Epithelial cell of prostate (primary cell): Measurements from ENCODE around the gene KNDC1.
"Not testable (repeated sequence)": the region's sequence is repeated elsewhere in the genome, so short reads cannot be mapped to it uniquely, and the experiment has no call there.

Experiments used
- DNase-seq: peaks from one replicate; pipeline ENCODE4 v3.0.0-alpha.2; 2011; ENCODE audit warnings: low read depth, low spot score
- H3K27ac ChIP-seq: fragments of 450-650 bp; 2 replicates; pipeline ENCODE4 v1.5.1; 2017; ENCODE audit warnings: mild to moderate bottlenecking

The KNDC1 gene

DNA sequence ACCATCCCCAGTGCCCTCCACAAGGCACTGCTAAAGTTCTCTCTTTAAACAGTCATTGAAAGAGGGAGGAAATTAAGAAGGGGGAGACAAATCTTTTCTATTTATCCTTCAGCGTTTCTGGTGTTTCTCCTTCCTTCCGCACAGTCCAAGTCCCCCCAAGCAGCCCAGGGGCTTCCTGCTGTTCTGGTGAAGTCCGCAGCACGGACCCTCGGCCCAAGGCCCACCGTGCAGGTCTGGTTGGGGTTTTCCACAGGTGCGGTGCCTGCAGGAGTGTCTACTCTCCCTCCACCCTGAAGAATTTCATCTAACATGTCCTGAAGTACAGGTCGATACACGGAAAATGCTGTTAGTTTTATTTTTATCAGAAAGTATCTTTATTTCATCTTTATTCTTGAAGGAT is 34.1 kb upstream of the KNDC1 start:
- DNase-seq = no peak
- H3K27ac ChIP-seq = no peak overlapping the region

GRCh38 chr10:133126431-133127290 is 33.4 kb upstream of the KNDC1 start:
- no peak for DNase-seq
- H3K27ac ChIP-seq = no peak overlapping the region

DNA sequence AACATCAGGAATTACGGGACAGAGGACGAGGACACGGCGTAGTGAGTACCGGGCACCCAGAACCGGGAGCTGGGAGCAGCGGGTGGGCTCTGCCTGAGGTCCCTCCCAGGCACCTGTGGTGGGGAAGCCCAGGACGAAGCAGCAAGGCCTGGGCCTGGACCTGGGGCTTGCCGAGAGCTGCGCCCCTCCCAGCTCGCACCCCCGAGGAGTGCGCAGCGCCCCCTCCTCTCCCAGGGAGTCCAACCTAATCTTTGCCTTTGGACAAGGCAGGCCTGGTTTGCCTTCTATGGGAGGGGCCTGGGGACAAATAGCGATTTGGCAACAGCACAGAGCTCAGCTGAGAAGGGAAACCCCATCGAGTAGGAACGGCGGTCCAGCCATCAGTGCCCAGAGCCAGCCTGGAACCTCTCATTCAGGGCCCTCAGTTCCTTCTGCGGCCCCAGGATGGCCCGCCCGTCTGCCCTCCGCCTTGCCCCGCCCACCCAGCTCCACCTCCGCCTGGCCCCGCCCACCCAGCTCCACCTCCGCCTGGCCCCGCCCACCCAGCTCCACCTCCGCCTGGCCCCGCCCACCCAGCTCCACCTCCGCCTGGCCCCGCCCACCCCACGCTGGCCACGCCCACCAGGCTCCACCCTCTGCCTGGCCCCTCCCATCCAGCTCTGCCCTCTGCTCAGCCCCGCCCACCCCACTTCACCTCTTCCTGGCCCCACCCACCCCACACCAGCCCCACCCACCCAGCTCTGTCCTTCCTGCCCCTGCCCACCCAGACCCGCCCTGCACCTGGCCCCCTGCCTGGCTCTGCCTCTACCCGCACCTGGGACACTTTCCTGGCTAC is 32.5 kb upstream of the KNDC1 start:
- no peak overlapping the region for H3K27ac ChIP-seq
- DNase-seq = no peak

DNA sequence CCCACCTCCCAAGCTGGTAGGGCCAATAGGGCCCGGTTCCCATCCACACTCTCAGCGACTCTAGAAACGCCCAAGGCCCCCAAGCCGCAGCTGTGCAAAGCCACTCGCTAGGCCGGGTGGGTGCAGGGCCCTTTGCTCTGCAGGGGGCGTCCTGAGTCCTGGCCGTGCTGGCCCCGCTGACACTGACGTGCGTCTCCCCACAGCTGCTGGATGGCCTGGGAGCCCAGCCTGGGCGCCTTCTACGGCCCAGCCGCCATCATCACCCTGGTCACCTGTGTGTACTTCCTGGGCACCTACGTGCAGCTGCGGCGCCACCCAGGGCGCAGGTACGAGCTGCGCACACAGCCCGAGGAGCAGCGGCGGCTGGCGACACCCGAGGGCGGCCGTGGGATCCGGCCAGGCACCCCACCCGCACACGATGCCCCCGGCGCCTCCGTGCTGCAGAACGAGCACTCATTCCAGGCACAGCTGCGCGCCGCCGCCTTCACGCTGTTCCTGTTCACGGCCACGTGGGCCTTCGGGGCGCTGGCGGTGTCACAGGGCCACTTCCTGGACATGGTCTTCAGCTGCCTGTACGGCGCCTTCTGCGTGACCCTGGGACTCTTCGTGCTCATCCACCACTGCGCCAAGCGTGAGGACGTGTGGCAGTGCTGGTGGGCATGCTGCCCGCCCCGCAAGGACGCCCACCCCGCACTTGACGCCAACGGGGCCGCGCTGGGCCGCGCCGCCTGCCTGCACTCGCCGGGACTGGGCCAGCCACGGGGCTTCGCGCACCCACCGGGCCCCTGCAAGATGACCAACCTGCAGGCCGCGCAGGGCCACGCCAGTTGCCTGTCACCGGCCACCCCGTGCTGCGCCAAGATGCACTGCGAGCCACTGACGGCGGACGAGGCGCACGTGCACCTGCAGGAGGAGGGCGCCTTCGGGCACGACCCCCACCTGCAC is 31.6 kb upstream of the KNDC1 start:
- H3K27ac ChIP-seq = no peak overlapping the region
- DNase-seq = no peak

GRCh38 chr10:133129071-133129858 is 30.8 kb upstream of the KNDC1 start:
- no peak for DNase-seq
- no peak overlapping the region for H3K27ac ChIP-seq

DNA sequence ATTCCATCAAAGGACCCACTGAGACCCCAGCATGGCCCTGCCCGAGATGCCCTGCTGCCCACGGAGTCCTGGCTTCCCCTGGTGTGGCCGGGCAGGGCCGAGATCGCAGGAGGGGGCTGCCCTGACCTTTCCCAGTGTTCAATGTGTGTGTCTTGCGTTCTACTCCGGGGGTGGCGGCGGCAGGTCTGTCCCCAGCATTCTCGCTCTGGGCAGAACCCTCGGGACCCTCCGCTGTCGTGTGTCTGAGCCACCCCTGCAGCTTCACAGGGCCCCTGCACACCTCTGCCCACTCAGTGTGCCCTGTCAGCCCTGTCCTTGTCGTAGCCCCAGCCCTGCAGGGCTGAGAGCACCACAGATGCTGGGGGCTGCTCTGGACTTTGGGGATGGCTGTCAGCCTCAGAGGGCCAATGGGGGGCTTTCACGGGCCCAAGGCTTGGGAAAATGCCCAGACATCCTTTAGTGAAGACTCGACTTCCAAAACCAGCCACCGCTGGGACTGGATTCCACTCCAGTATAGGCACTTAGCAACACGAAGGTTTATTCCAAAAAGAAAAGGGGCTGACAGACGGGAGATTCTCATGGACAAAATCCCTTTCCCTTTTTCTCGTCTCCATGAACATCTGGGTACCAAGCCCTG is 30.0 kb upstream of the KNDC1 start:
- no peak overlapping the region for H3K27ac ChIP-seq
- DNase-seq = no peak

GRCh38 chr10:133130602-133131001 is 29.4 kb upstream of the KNDC1 start:
- no peak for DNase-seq
- H3K27ac ChIP-seq = no peak overlapping the region

- DNase-seq = no peak
- no peak overlapping the region for H3K27ac ChIP-seq
Measured at GRCh38 chr10:133131053-133131452, 29.0 kb upstream of the KNDC1 start.

DNA sequence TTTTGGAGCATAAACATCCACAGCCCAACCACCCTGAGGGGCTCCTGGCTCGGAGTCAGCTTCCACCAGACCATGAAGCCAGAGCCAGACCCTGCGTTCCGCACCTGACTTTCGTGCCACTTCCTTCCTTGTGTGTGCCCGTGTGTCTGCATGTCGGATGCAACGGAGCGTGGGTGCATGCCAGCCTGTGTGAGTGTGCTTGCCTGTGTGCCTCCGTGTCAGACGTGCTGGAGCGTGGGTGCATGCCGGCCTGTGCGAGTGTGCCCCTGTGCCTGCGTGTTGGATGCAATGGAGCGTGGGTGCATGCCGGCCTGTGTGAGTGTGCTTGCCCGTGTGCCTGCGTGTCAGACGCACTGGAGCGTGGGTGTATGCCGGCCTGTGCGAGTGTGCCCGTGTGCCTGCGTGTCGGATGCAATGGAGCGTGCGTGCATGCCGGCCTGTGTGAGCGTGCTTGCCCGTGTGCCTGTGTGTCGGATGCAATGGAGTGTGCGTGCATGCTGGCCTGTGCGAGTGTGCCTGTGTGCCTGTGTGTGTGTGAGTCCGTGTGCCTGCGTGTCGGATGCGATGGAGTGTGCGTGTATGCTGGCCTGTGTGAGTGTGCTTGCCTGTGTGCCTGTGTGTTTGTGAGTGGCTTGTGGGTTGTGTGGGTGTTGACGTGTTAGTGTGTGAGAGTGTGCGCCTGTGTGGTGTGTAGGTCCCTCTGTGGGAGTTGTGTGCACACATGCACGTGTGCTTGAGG is 28.1 kb upstream of the KNDC1 start:
- DNase-seq = no peak
- no peak overlapping the region for H3K27ac ChIP-seq

GRCh38 chr10:133132473-133133291 is 27.3 kb upstream of the KNDC1 start:
- DNase-seq = no peak
- H3K27ac ChIP-seq = no peak overlapping the region

DNA sequence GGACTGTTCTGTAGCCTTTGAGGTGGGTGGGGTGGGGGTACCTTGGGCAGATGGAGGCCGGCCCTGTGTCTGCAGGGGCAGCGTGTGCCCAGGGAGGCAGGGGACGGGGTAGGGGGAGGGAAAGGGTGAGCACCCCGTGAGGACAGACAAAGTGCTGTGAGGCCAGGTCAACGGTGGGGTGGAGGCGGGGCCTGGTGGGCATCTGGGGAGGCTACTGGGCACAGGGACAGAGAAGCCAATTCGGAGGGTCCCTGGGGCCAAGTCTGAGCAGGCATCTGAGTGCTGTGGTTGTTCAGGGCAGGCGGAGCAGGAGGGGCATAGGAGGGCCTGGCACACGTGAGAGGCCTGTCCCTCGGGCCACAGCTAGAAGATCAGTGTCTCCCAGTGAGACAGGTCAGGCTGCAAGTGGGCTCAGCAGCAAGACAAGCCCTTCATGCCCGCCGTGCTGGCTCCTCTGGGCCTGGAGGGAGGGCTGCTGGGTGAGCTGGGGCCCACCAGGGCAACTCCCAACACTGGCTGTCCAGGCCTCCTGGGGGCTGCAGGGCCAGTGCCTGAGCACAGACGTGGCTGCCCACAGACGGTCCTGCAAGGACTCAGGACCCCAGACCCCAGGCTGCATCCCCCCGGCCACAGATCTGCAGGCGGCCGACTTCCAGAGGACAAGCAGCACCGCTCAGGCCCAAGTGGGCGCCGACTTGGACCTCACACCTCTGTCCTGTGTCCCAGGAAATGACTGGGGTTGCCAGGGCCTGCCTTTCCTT is 26.4 kb upstream of the KNDC1 start:
- no peak for DNase-seq
- H3K27ac ChIP-seq = no peak overlapping the region

DNA sequence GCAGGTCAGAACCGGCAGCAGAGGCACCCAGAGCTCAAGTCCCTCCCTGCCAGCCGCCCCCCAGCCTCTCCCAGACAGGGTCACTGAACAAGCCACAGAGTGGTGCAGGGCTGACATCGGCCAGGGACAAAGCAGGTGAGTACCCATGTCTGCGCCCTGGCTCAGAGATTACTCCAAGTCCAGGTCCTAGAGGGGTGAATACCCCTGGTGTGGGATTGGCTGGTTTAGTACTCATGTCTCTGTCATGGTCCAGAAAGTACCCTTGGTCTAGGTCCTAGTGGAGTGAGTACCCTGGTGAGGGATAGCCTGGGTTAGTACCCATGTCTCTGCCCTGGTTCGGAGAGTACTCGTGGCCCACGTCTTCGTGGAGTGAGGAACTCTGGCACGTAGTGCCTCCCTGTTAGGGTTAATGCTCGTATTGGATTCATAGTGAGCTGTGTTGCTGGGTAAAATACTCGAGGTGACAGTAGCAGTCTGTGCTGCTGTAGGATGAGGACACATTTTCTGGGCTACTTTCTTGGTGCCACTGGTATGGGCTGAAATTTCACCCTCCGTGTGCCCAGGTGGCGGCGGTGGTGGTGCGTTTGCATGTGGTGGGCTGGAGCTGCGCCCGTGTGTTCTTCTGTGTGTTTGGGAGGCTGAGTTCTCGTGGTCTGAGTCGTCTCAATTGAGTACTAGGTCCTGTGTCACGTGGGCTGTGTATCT is 25.5 kb upstream of the KNDC1 start:
- H3K27ac ChIP-seq = no peak overlapping the region
- no peak for DNase-seq

DNA sequence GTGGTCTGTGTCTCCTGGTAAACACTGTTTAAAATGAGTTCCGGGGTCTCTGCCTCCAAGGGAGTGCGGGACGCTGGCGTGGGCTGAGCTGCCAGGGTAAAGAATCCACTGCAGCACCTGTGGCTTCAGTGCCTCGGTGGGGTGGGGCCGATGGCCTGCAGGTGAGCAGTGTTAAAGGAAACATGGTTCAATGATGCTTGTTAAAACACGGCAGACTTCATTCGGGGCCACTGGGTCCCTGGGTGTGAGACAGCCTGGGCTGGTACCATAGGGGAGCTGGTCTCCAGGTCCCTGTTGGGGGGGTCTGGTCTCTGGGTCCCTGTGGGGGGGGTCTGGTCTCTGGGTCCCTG is 24.9 kb upstream of the KNDC1 start:
- H3K27ac ChIP-seq = no peak overlapping the region
- no peak for DNase-seq

DNA sequence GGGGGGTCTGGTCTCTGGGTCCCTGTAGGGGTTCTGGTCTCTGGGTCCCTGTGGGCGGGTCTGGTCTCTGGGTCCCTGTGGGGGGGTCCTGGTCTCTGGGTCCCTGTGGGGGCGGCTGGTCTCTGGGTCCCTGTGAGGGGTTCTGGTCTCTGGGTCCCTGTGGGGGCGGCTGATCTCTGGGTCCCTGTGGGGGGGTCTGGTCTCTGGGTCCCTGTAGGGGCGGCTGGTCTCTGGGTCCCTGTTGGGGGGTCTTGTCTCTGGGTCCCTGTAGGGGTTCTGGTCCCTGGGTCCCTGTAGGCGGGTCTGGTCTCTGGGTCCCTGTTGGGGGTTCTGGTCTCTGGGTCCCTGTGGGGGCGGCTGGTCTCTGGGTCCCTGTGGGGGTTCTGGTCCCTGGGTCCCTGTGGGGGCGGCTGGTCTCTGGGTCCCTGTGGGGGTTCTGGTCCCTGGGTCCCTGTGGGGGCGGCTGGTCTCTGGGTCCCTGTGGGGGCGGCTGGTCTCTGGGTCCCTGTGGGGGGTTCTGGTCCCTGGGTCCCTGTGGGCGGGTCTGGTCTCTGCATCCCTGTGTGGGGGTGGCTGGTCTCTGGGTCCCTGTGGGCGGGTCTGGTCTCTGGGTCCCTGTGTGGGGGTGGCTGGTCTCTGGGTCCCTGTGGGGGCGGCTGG is 22.4 kb upstream of the KNDC1 start:
- not testable (repeated sequence) for H3K27ac ChIP-seq, DNase-seq

DNA sequence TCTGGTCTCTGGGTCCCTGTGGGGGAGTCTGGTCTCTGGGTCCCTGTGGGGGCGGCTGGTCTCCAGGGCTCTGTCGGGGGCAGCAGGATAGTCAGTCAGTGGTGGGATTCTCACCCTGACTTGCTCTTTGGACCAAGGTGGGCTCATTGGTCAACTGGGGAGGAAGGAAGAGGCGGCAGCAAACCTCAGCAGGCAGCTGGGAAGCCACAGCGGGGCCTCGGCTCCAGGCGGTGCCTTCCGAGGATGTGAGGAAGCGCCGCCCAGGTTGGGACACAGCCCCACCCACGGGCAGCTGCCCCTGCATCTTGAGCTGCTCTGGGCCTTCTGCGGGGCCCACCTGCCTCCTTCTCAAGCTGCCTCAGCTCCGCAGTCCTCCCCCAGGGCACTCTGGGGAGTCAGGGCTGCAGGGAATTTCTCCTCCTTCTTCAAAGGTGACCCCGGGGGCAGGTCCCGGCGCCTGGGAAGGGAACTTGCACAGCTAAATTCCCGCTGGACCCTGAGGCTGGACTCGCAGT is 20.4 kb upstream of the KNDC1 start:
- H3K27ac ChIP-seq = no peak overlapping the region
- no peak for DNase-seq
